K562 (cell line): ENCODE results near the gene MUC15. TPM values are rescaled to one million over a fixed set of nuclear protein-coding genes. Genes with fewer than 3 reads are reported as not detected.

Source experiments
- ATAC-seq: fragments of 200-7000 bp; cut with Tn5 transposase; 3 replicates; pipeline ENCODE4 v1.9.1; 2020; ENCODE audit warnings: moderate library complexity
- BruUV-seq: library from RNA; stranded (reverse); fragments of 400-500 nt; replicated peaks from 2 replicates; lab custom pipeline; 2021; lab: Mats Ljungman, UMichigan
- CTCF ChIA-PET: fragments of 300-600 bp; formaldehyde crosslinking; extraction: SDS; loops from one replicate; lab custom pipeline; 2021; ENCODE audit warnings: low intra/inter-chr PET ratio; lab: Yijun Ruan, JAX
- POLR2A ChIA-PET: fragments of 300-600, 350-650 bp; sonication (Branson Sonifier 250); formaldehyde crosslinking; extraction: SDS; loops from one replicate; lab custom pipeline; 2021; ENCODE audit warnings: antibody characterized with exemption, inconsistent platforms; lab: Yijun Ruan, JAX
- DNase-seq, 4 experiments: peaks; one replicate each; pipeline versions ENCODE4 v3.0.0 to v3.0.0-alpha.2; 2011 to 2018; ENCODE audit warnings: low spot score in 3 of 4, mixed read lengths in 3 of 4; ENCODE audit errors: extremely low read depth in 1 of 4
- FAIRE-seq: peaks from 2 replicates; lab custom pipeline; 2011; peaks lifted over from hg19 to GRCh38; lab: Jason Lieb, UNC
- H2AFZ ChIP-seq: 2 replicates; pipeline ENCODE4 v1.6.0; 2011; ENCODE audit warnings: low read depth, low read length, control low read depth, inconsistent platforms
- H3K27ac ChIP-seq: fragments of 200-600 bp; 3 replicates; pipeline ENCODE4 v1.8.0; 2011; ENCODE audit warnings: low read depth, mild to moderate bottlenecking, control low read depth, inconsistent platforms, low read length, moderate library complexity, mixed read lengths; ENCODE audit errors: extremely low read depth
- H3K27me3 ChIP-seq, 2 experiments: fragments of 300-600 bp in 1 of 2; 2 replicates in 1 of 2; 3 replicates in 1 of 2; pipeline versions ENCODE4 v1.6.0 to v1.8.0; 2011; ENCODE audit warnings: inconsistent platforms in 2 of 2, low read length in 2 of 2, mild to moderate bottlenecking in 1 of 2, mixed read lengths in 1 of 2, moderate library complexity in 1 of 2; ENCODE audit not compliant: control insufficient read depth in 2 of 2, insufficient read depth in 2 of 2
- H3K36me3 ChIP-seq: fragments of 300-600 bp; 3 replicates; pipeline ENCODE4 v1.8.0; 2011; ENCODE audit warnings: mild to moderate bottlenecking, low read length, inconsistent platforms; ENCODE audit not compliant: control insufficient read depth, insufficient read depth
- H3K4me1 ChIP-seq, 2 experiments: fragments of 200-600 bp in 1 of 2; replicated peaks in 1 of 2; 2 replicates in 1 of 2; 3 replicates in 1 of 2; pipeline versions ENCODE4 v1.5.1 to v1.8.0; 2011; ENCODE audit warnings: inconsistent platforms in 2 of 2, low read length in 2 of 2, mild to moderate bottlenecking in 1 of 2, mixed read lengths in 1 of 2, moderate library complexity in 1 of 2; ENCODE audit not compliant: control insufficient read depth in 2 of 2, insufficient read depth in 2 of 2
- H3K4me2 ChIP-seq: 2 replicates; pipeline ENCODE4 v1.6.1; 2011; ENCODE audit warnings: low read length, control low read depth, inconsistent platforms, mixed read lengths; ENCODE audit not compliant: insufficient read depth
- H3K4me3 ChIP-seq: fragments of 200-600 bp; sonication (generic), shearing (Covaris generic); 2 replicates; pipeline ENCODE4 v1.5.1; 2016; ENCODE audit warnings: control low read depth, inconsistent platforms
- H3K79me2 ChIP-seq: fragments of 200-600 bp; 3 replicates; pipeline ENCODE4 v1.8.0; 2011; ENCODE audit warnings: low read length, inconsistent platforms; ENCODE audit not compliant: control insufficient read depth, insufficient read depth
- H3K9ac ChIP-seq, 2 experiments: 2 replicates each; pipeline versions ENCODE4 v1.6.0 to v1.6.1; 2011; ENCODE audit warnings: low read depth in 2 of 2, low read length in 2 of 2, control low read depth in 1 of 2, inconsistent platforms in 1 of 2, mild to moderate bottlenecking in 1 of 2, mixed read lengths in 1 of 2; ENCODE audit not compliant: insufficient read depth in 1 of 2
- H3K9me1 ChIP-seq: one replicate; pipeline ENCODE4 v1.6.0; 2011; ENCODE audit warnings: inconsistent platforms, mild to moderate bottlenecking, low read length, moderate library complexity; ENCODE audit not compliant: control insufficient read depth, insufficient read depth
- H3K9me3 ChIP-seq: replicated peaks from 2 replicates; pipeline ENCODE4 v1.5.1; 2011; ENCODE audit warnings: low read depth, low read length, inconsistent platforms; ENCODE audit not compliant: control insufficient read depth, insufficient read depth
- H4K20me1 ChIP-seq: replicated peaks from 2 replicates; pipeline ENCODE4 v1.6.1; 2011; ENCODE audit warnings: low read length, inconsistent platforms, mixed read lengths; ENCODE audit not compliant: control insufficient read depth, insufficient read depth
- EHMT2 ChIP-seq: fragments of 450-650 bp; IDR thresholded peaks from 2 replicates; pipeline ENCODE4 v1.6.1; 2018; ENCODE audit warnings: antibody characterized with exemption
- FIP1L1 ChIP-seq: fragments of 200-400 bp; formaldehyde crosslinking; IDR thresholded peaks from 2 replicates; pipeline ENCODE4 v1.6.1; 2018; ENCODE audit warnings: mild to moderate bottlenecking, low read depth, low read length; ENCODE audit not compliant: poor library complexity, severe bottlenecking
- HMG20A ChIP-seq: fragments of 450-650 bp; formaldehyde crosslinking; conservative IDR thresholded peaks from 2 replicates; pipeline ENCODE4 v1.4.0; 2020; ENCODE audit warnings: mild to moderate bottlenecking, mixed read lengths
- HNRNPH1 ChIP-seq: fragments of 200-400 bp; formaldehyde crosslinking; optimal IDR thresholded peaks from 2 replicates; pipeline ENCODE3; 2017; ENCODE audit warnings: low read depth, mild to moderate bottlenecking, low read length, moderate library complexity
- ILK ChIP-seq: fragments of 450-650 bp; IDR thresholded peaks from 2 replicates; pipeline ENCODE4 v1.6.1; 2016; ENCODE audit warnings: missing genetic modification characterization, low read depth, mild to moderate bottlenecking, missing compliant biosample characterization, moderate library complexity, borderline replicate concordance
- MBD2 ChIP-seq: sonication (generic); IDR thresholded peaks from 2 replicates; pipeline ENCODE4 v1.6.1; 2016; ENCODE audit warnings: low read depth, borderline replicate concordance
- MYC ChIP-seq, 2 experiments: fragments of 250-450 bp in 1 of 2; sonication (Bioruptor Pico) in 1 of 2; IDR thresholded peaks; 2 replicates each; pipeline versions ENCODE4 v1.5.1 to v1.6.1; 2012 to 2021; ENCODE audit warnings: low read depth in 2 of 2, borderline replicate concordance in 1 of 2, improper control_type of control experiment in 1 of 2, low read length in 1 of 2, mild to moderate bottlenecking in 1 of 2, moderate library complexity in 1 of 2
- PCBP2 ChIP-seq: fragments of 200-400 bp; formaldehyde crosslinking; IDR thresholded peaks from 2 replicates; pipeline ENCODE4 v1.6.1; 2018; ENCODE audit warnings: low read length, low read depth, mild to moderate bottlenecking, moderate library complexity; ENCODE audit not compliant: poor library complexity, severe bottlenecking
- POU5F1 ChIP-seq: fragments of 150-350 bp; IDR thresholded peaks from 2 replicates; pipeline ENCODE4 v1.6.1; 2014; ENCODE audit warnings: borderline replicate concordance, low read length, low read depth, mild to moderate bottlenecking; ENCODE audit not compliant: partially characterized antibody
- RUNX1 ChIP-seq: sonication (generic); IDR thresholded peaks from 2 replicates; pipeline ENCODE4 v1.6.1; 2016; ENCODE audit warnings: antibody characterized with exemption, low read depth
- SAP30 ChIP-seq: fragments of 200-600 bp; sonication (generic); IDR thresholded peaks from 2 replicates; pipeline ENCODE4 v1.6.1; 2012; ENCODE audit warnings: borderline replicate concordance, low read depth, mild to moderate bottlenecking, moderate library complexity, low read length, control low read depth, inconsistent platforms; ENCODE audit not compliant: insufficient read depth, poor library complexity, severe bottlenecking
- ZNF253 ChIP-seq: fragments of 250-450 bp; sonication (Bioruptor Pico); conservative IDR thresholded peaks from 2 replicates; pipeline ENCODE4 v1.6.1; 2021; ENCODE audit warnings: mild to moderate bottlenecking
- ZNF551 ChIP-seq: fragments of 250-450 bp; sonication (Bioruptor Pico); IDR thresholded peaks from 2 replicates; pipeline ENCODE4 v1.5.0; 2021; ENCODE audit warnings: mild to moderate bottlenecking, moderate library complexity
- WGBS: fragments of 100-300 bp; shearing (Covaris generic); methylation state at CpG from one replicate; pipeline ENCODE4 v1.1.6; 2016; ENCODE audit warnings: low coverage, mixed read lengths; ENCODE audit not compliant: insufficient coverage; ENCODE audit errors: missing lambda C conversion rate; 5-methylcytosine and 5-hydroxymethylcytosine counted together
- in situ Hi-C: fragments of 300-500 bp; cut with MboI; formaldehyde crosslinking; loops from 4 replicates; pipeline ENCODE4 v1.15.0; 2018; ENCODE audit warnings: inconsistent platforms, mixed read lengths
- intact Hi-C: fragments of 100-400 bp; cut with micrococcal nuclease; formaldehyde crosslinking; loops from 2 replicates; pipeline ENCODE4 v1.14.2; 2022
- polyA plus RNA-seq, 8 experiments: library from polyadenylated mRNA; depleted of rRNA in 4 of 8; stranded (reverse) in 5 of 8; unstranded in 3 of 8; fragments of >200 nt; fragmentation: Nextera tagmentation in 2 of 8; fragmentation: Illumina TruSeq in 1 of 8; extraction: Ambion mirVana in 2 of 8; extraction: Trizol in 1 of 8; gene quantifications; 2 replicates each; pipeline versions ENCODE4 v1.2.1 to v1.2.3, GENCODE V29; 2011 to 2014; ENCODE audit warnings: inconsistent platforms in 1 of 8, missing spikeins in 1 of 8
- total RNA-seq, 7 experiments: library from RNA; depleted of rRNA in 6 of 7; stranded (reverse); fragments of >200 nt in 6 of 7; fragmentation: Illumina TruSeq in 2 of 7; extraction: Trizol in 2 of 7; gene quantifications; 2 replicates each; pipeline versions ENCODE4 v1.2.1 to v1.2.3, GENCODE V29; 2011 to 2021; ENCODE audit warnings: low replicate concordance in 1 of 7
- TF ChIP-seq, protein P1 (sequence below): sonication (generic); formaldehyde crosslinking; IDR thresholded peaks from 2 replicates; pipeline ENCODE4 v1.8.0; 2022; ENCODE audit warnings: missing genetic modification reagents, mild to moderate bottlenecking, moderate library complexity, borderline replicate concordance
- TF ChIP-seq, protein P2 (sequence below): IDR thresholded peaks from 2 replicates; pipeline ENCODE4 v1.6.1; 2016; ENCODE audit warnings: missing genetic modification characterization, missing compliant biosample characterization
- TF ChIP-seq, protein P3 (sequence below): fragments of 450-650 bp; conservative IDR thresholded peaks from 2 replicates; pipeline ENCODE4 v1.6.1; 2016; ENCODE audit warnings: missing genetic modification characterization, low read depth, mild to moderate bottlenecking, control low read depth, missing compliant biosample characterization
- TF ChIP-seq, protein P4 (sequence below): sonication (generic); formaldehyde crosslinking; IDR thresholded peaks from 2 replicates; pipeline ENCODE4 v1.8.0; 2022; ENCODE audit warnings: mild to moderate bottlenecking, missing genetic modification reagents

Gene MUC15
- total and polyA plus RNA-seq, 9 of the 15 experiments (the other 6 are each of a cell fraction or from before 2014, with no cell fraction given), result 0.36 to 1.4 (median 0.65) TPM; not detected in 1

DNA sequence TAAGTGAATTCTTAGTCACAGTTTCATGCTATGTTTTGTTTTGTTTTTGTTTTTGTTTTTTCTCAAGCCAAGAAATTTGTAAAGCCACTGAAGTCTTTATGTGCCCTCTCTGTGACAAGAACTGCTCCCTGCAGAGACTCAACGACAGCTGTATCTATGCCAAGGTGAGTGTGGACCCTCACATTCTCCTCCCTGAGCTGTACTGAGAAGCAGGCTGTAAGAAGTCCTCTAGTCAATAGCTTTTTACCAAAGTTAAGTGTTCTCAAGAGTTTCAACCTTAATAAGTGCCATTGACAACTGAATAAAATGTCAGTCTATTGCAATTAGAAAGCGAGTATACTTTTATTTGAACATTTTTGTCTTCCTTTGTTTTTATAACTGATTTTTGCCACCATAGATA, 18.9 kb downstream of the MUC15 start:
- FAIRE-seq, result no peak
- H3K9me1 ChIP-seq, result no peaks in the 10 kb centered on the region
- no peak for TF ChIP-seq RUNX1
- TF ChIP-seq ILK (tag), result no peak
- TF ChIP-seq MBD2, result no peak
- no peak for TF ChIP-seq PCBP2
- TF ChIP-seq FIP1L1, result no peak
- TF ChIP-seq MYC (IDR thresholded peaks at IDR 0.05; ENCODE audit: low read depth, low read length), result no peak
- no peak for TF ChIP-seq MYC (CRISPR knock-in tag; IDR thresholded peaks at IDR 0.05; ENCODE audit: borderline replicate concordance, low read depth)
- TF ChIP-seq ZNF253 (CRISPR knock-in tag), result no peak
- TF ChIP-seq POU5F1, result no peak
- TF ChIP-seq, protein P1, sequence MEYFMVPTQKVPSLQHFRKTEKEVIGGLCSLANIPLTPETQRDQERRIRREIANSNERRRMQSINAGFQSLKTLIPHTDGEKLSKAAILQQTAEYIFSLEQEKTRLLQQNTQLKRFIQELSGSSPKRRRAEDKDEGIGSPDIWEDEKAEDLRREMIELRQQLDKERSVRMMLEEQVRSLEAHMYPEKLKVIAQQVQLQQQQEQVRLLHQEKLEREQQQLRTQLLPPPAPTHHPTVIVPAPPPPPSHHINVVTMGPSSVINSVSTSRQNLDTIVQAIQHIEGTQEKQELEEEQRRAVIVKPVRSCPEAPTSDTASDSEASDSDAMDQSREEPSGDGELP (CRISPR knock-in tag), result no peak
- no peak for TF ChIP-seq HMG20A (CRISPR knock-in tag)
- no peak for TF ChIP-seq ZNF551 (CRISPR knock-in tag)
- TF ChIP-seq EHMT2, result no peak
- TF ChIP-seq, protein P2, sequence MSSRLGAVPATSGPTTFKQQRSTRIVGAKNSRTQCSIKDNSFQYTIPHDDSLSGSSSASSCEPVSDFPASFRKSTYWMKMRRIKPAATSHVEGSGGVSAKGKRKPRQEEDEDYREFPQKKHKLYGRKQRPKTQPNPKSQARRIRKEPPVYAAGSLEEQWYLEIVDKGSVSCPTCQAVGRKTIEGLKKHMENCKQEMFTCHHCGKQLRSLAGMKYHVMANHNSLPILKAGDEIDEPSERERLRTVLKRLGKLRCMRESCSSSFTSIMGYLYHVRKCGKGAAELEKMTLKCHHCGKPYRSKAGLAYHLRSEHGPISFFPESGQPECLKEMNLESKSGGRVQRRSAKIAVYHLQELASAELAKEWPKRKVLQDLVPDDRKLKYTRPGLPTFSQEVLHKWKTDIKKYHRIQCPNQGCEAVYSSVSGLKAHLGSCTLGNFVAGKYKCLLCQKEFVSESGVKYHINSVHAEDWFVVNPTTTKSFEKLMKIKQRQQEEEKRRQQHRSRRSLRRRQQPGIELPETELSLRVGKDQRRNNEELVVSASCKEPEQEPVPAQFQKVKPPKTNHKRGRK (tag), result no peak
- TF ChIP-seq, protein P3, sequence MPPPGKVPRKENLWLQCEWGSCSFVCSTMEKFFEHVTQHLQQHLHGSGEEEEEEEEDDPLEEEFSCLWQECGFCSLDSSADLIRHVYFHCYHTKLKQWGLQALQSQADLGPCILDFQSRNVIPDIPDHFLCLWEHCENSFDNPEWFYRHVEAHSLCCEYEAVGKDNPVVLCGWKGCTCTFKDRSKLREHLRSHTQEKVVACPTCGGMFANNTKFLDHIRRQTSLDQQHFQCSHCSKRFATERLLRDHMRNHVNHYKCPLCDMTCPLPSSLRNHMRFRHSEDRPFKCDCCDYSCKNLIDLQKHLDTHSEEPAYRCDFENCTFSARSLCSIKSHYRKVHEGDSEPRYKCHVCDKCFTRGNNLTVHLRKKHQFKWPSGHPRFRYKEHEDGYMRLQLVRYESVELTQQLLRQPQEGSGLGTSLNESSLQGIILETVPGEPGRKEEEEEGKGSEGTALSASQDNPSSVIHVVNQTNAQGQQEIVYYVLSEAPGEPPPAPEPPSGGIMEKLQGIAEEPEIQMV, result no peak
- TF ChIP-seq HNRNPH1, result no peak
- TF ChIP-seq, protein P4, sequence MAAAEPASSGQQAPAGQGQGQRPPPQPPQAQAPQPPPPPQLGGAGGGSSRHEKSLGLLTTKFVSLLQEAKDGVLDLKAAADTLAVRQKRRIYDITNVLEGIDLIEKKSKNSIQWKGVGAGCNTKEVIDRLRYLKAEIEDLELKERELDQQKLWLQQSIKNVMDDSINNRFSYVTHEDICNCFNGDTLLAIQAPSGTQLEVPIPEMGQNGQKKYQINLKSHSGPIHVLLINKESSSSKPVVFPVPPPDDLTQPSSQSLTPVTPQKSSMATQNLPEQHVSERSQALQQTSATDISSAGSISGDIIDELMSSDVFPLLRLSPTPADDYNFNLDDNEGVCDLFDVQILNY (CRISPR knock-in tag), result no peak
- TF ChIP-seq SAP30, result no peak
- in situ Hi-C loops, result no loop called here
- WGBS, result 0% methylated on average over 2 of the region's 2 CpGs
- no peak overlapping the region for H2AFZ ChIP-seq
- H3K9ac ChIP-seq, result no peak overlapping the region
- POLR2A ChIA-PET, result no interaction called here
- intact Hi-C loops, result loop anchor here (5.0 kb wide), 1 partner anchor 266 kb away; no protein-coding TSS in a partner anchor
- no peaks in the 10 kb centered on the region for H4K20me1 ChIP-seq
- no peaks in the 10 kb centered on the region for H3K27me3 ChIP-seq
- no peaks in the 10 kb centered on the region for H3K79me2 ChIP-seq
- no peaks in the 10 kb centered on the region for H3K9me3 ChIP-seq
- no peak for ATAC-seq
- BruUV-seq, result no TSS peak
- no peak overlapping the region for H3K4me3 ChIP-seq
- H3K36me3 ChIP-seq, result no peaks in the 10 kb centered on the region
- no peaks in the 10 kb centered on the region for H3K4me1 ChIP-seq
- DNase-seq, result no peak
- no peak overlapping the region for H3K4me2 ChIP-seq
- no peak overlapping the region for H3K27ac ChIP-seq
- CTCF ChIA-PET, result no interaction called here
